SK-N-SH (cell line): ENCODE measurements around the gene RELT. TPM values are rescaled to one million over a fixed set of nuclear protein-coding genes. Genes with fewer than 3 reads are reported as not detected.
A peak's percentile ranks its signal among the peaks of the same experiment; 100 is the strongest.

Experiments
- CTCF ChIA-PET: fragments of 300-600, 350-600 bp; formaldehyde crosslinking; extraction: SDS; loops from one replicate; lab custom pipeline; 2021; lab: Yijun Ruan, JAX
- POLR2A ChIA-PET: fragments of 350-600 bp; sonication (Branson Sonifier 250); formaldehyde crosslinking; extraction: SDS; loops from one replicate; lab custom pipeline; 2020; ENCODE audit warnings: antibody characterized with exemption, inconsistent platforms; lab: Yijun Ruan, JAX
- DNase-seq: peaks from one replicate; pipeline ENCODE4 v3.0.0; 2012
- H2AFZ ChIP-seq: fragments of 200-600 bp; sonication (generic); 2 replicates; pipeline ENCODE4 v1.8.1; 2016; ENCODE audit warnings: antibody characterized with exemption, mild to moderate bottlenecking, low read depth
- H3F3A ChIP-seq: fragments of 200-600 bp; sonication (generic); replicated peaks from 2 replicates; pipeline ENCODE3; 2016; ENCODE audit warnings: antibody characterized with exemption, mild to moderate bottlenecking; ENCODE audit not compliant: insufficient read depth
- H3K27ac ChIP-seq, 2 experiments: fragments of 200-500 bp in 1 of 2; fragments of 200-600 bp in 1 of 2; sonication (Bioruptor generic) in 1 of 2; sonication (generic), shearing (Covaris generic) in 1 of 2; 2 replicates each; pipeline versions ENCODE4 v1.5.1 to v1.6.1; 2014 to 2016; ENCODE audit warnings: low read depth in 2 of 2, inconsistent platforms in 1 of 2, low read length in 1 of 2, mild to moderate bottlenecking in 1 of 2, mixed read lengths in 1 of 2
- H3K27me3 ChIP-seq: fragments of 200-600 bp; sonication (generic), shearing (Covaris generic); 2 replicates; pipeline ENCODE4 v1.6.1; 2016; ENCODE audit warnings: mixed run types; ENCODE audit not compliant: insufficient read depth
- H3K36me3 ChIP-seq, 2 experiments: fragments of 200-500 bp in 1 of 2; fragments of 200-600 bp in 1 of 2; sonication (Bioruptor generic) in 1 of 2; sonication (generic) in 1 of 2; replicated peaks in 1 of 2; 2 replicates each; pipeline versions ENCODE3 to v1.5.1; 2014 to 2016; ENCODE audit warnings: low read length in 1 of 2, mild to moderate bottlenecking in 1 of 2; ENCODE audit not compliant: insufficient read depth in 2 of 2, control insufficient read depth in 1 of 2
- H3K4me1 ChIP-seq, 2 experiments: fragments of 200-500 bp in 1 of 2; fragments of 200-600 bp in 1 of 2; sonication (Bioruptor generic) in 1 of 2; sonication (generic), shearing (Covaris generic) in 1 of 2; 2 replicates each; pipeline versions ENCODE4 v1.5.1 to v1.6.1; 2014 to 2016; ENCODE audit warnings: low read depth in 1 of 2, low read length in 1 of 2, mixed run types in 1 of 2; ENCODE audit not compliant: insufficient read depth in 2 of 2, control insufficient read depth in 1 of 2
- H3K4me2 ChIP-seq: fragments of 200-600 bp; sonication (generic), shearing (Covaris generic); 2 replicates; pipeline ENCODE4 v1.6.1; 2017; ENCODE audit warnings: mixed run types
- H3K4me3 ChIP-seq, 2 experiments: fragments of 200-500 bp in 1 of 2; fragments of 200-600 bp in 1 of 2; sonication (Bioruptor generic) in 1 of 2; sonication (generic), shearing (Covaris generic) in 1 of 2; 2 replicates each; pipeline versions ENCODE4 v1.5.1 to v1.8.1; 2014 to 2016; ENCODE audit warnings: low read depth in 2 of 2, inconsistent platforms in 1 of 2, low read length in 1 of 2, mild to moderate bottlenecking in 1 of 2, mixed read lengths in 1 of 2, moderate library complexity in 1 of 2
- H3K79me2 ChIP-seq: fragments of 200-600 bp; sonication (generic); 2 replicates; pipeline ENCODE4 v1.8.1; 2017; ENCODE audit warnings: mild to moderate bottlenecking; ENCODE audit not compliant: insufficient read depth
- H3K9ac ChIP-seq: fragments of 200-600 bp; sonication (generic); 2 replicates; pipeline ENCODE4 v1.6.1; 2017; ENCODE audit warnings: mixed run types
- H3K9me2 ChIP-seq: fragments of 200-600 bp; sonication (generic); 2 replicates; pipeline ENCODE4 v1.6.1; 2017; ENCODE audit warnings: mixed run types
- H3K9me3 ChIP-seq: fragments of 200-600 bp; sonication (generic); 2 replicates; pipeline ENCODE4 v1.6.1; 2017; ENCODE audit warnings: mixed run types, mild to moderate bottlenecking, moderate library complexity
- H4K20me1 ChIP-seq: fragments of 200-600 bp; sonication (generic); 2 replicates; pipeline ENCODE4 v1.6.1; 2017; ENCODE audit warnings: mild to moderate bottlenecking, mixed run types; ENCODE audit not compliant: insufficient read depth
- CTCF ChIP-seq: fragments of 200-600 bp; sonication (generic); IDR thresholded peaks from 2 replicates; pipeline ENCODE4 v1.6.1; 2017; ENCODE audit warnings: antibody characterized with exemption, mild to moderate bottlenecking, moderate library complexity
- NRF1 ChIP-seq: IDR thresholded peaks from 2 replicates; pipeline ENCODE4 v1.6.1; 2012; ENCODE audit warnings: low read depth, mild to moderate bottlenecking, low read length
- RAD21 ChIP-seq: IDR thresholded peaks from 2 replicates; pipeline ENCODE4 v1.6.1; 2012; ENCODE audit warnings: mild to moderate bottlenecking, low read length
- RCOR1 ChIP-seq: fragments of 150-350 bp; IDR thresholded peaks from 2 replicates; pipeline ENCODE4 v1.6.1; 2017; ENCODE audit warnings: antibody characterized with exemption, low read length
- SMC3 ChIP-seq: IDR thresholded peaks from 2 replicates; pipeline ENCODE4 v1.6.1; 2012; ENCODE audit warnings: low read depth, low read length, improper control_type of control experiment
- YY1 ChIP-seq: IDR thresholded peaks from 2 replicates; pipeline ENCODE4 v1.4.0; 2012; ENCODE audit warnings: low read depth, mild to moderate bottlenecking
- ZBTB33 ChIP-seq: IDR thresholded peaks from 2 replicates; pipeline ENCODE4 v1.4.0; 2012; ENCODE audit warnings: low read depth, borderline replicate concordance
- WGBS: methylation state at CpG from one replicate; pipeline ENCODE4 v1.1.6; 2017; ENCODE audit warnings: low lambda C conversion rate; 5-methylcytosine and 5-hydroxymethylcytosine counted together
- polyA plus RNA-seq, 3 experiments: library from polyadenylated mRNA; depleted of rRNA; stranded (reverse); fragments of >200 nt; gene quantifications; 2 replicates each; pipeline ENCODE4 v1.2.3, GENCODE V29; 2012
- TF ChIP-seq, protein P1 (sequence below): IDR thresholded peaks from 2 replicates; pipeline ENCODE4 v1.4.0; 2012; ENCODE audit warnings: low read depth
- TF ChIP-seq, protein P2 (sequence below): IDR thresholded peaks from 2 replicates; pipeline ENCODE4 v1.4.0; 2012; ENCODE audit warnings: low read depth, borderline replicate concordance
- TF ChIP-seq, protein P3 (sequence below): fragments of 150-350 bp; IDR thresholded peaks from 2 replicates; pipeline ENCODE4 v1.6.1; 2017; ENCODE audit warnings: antibody characterized with exemption, low read length, low read depth, borderline replicate concordance
- TF ChIP-seq, protein P4 (sequence below): IDR thresholded peaks from 2 replicates; pipeline ENCODE4; 2012

Gene RELT
- polyA plus RNA-seq, 1 of the 3 experiments (the other 2 are of a cell fraction) = 4.3 TPM

DNA sequence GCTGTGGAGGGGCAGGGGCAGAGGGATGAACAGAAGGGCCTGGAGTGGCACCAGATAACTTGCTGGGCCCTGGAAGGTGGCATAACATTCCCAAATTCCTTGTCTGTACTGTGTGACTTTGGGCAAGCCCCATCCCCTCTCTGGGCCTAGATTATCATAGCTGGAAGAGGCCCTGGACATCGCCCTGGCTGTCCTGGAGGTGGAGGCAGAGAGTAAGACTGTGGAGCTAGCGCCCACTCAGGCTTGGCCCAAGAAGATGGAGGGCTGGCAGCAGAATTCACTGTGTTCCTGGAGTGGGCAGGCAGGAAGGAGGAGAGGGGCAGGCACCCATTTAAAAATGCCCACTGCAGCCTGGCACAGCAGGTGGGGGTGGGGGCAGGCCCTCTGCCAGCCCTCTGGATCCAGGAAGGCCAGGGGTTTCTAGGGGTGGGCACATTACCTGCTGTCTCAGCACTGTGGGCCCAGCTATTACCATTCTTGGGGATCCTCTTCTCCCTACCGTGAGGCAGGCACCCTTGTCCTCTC, 45.6 kb upstream of the RELT start:
- H3K9ac ChIP-seq = no peak overlapping the region; the same call in 1 of the 2 replicates
- peaks cover 0 to 4% of the 10 kb centered on the region in 2 experiments for H3K36me3 ChIP-seq
- H3K4me2 ChIP-seq = peak overlapping the region; percentile 80
- no peak overlapping the region for H3K4me3 ChIP-seq
- CTCF ChIA-PET = interaction anchor here (0.7 to 17.6 kb wide), 11 partner anchors 8 to 93 kb away, joined by 3 to 223 read pairs (median 3); partner anchors contain the start of gene ARHGEF17
- H3F3A ChIP-seq = peaks cover 47% of the 10 kb centered on the region
- peak overlapping the region; percentile 68 to 98; a peak in 3 of 4 replicates for H3K27ac ChIP-seq
- WGBS = 67% methylated on average over 1 of the region's 3 CpGs
- H3K27me3 ChIP-seq = no peaks in the 10 kb centered on the region
- TF ChIP-seq, protein P1, sequence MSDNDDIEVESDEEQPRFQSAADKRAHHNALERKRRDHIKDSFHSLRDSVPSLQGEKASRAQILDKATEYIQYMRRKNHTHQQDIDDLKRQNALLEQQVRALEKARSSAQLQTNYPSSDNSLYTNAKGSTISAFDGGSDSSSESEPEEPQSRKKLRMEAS = no peak
- TF ChIP-seq, protein P2, sequence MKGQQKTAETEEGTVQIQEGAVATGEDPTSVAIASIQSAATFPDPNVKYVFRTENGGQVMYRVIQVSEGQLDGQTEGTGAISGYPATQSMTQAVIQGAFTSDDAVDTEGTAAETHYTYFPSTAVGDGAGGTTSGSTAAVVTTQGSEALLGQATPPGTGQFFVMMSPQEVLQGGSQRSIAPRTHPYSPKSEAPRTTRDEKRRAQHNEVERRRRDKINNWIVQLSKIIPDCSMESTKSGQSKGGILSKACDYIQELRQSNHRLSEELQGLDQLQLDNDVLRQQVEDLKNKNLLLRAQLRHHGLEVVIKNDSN = no peak
- TF ChIP-seq YY1 (no peak), RCOR1 (no peak), ZBTB33 (no peak), NRF1 (no peak), RAD21 (peak; percentile 47; the same call in 1 of the 2 replicates), SMC3 (peak; percentile 37; the same call in 1 of the 2 replicates), CTCF (peak; percentile 53)
- TF ChIP-seq, protein P3, sequence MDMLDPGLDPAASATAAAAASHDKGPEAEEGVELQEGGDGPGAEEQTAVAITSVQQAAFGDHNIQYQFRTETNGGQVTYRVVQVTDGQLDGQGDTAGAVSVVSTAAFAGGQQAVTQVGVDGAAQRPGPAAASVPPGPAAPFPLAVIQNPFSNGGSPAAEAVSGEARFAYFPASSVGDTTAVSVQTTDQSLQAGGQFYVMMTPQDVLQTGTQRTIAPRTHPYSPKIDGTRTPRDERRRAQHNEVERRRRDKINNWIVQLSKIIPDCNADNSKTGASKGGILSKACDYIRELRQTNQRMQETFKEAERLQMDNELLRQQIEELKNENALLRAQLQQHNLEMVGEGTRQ = no peak
- TF ChIP-seq, protein P4, sequence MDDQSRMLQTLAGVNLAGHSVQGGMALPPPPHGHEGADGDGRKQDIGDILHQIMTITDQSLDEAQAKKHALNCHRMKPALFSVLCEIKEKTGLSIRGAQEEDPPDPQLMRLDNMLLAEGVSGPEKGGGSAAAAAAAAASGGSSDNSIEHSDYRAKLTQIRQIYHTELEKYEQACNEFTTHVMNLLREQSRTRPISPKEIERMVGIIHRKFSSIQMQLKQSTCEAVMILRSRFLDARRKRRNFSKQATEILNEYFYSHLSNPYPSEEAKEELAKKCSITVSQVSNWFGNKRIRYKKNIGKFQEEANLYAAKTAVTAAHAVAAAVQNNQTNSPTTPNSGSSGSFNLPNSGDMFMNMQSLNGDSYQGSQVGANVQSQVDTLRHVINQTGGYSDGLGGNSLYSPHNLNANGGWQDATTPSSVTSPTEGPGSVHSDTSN = no peak
- TF ChIP-seq, all 33 proteins: peak for 3
- H2AFZ ChIP-seq = no peak overlapping the region
- POLR2A ChIA-PET = interaction anchor here (0.7 kb wide), 1 partner anchor 18 kb away, joined by 3 read pairs; no protein-coding TSS in a partner anchor
- no peaks in the 10 kb centered on the region for H3K9me2 ChIP-seq
- H3K4me1 ChIP-seq = peaks cover 77 to 78% of the 10 kb centered on the region in 2 experiments
- no peaks in the 10 kb centered on the region for H3K9me3 ChIP-seq
- H3K79me2 ChIP-seq = peaks cover 91% of the 10 kb centered on the region
- peak; percentile 71 for DNase-seq
- H4K20me1 ChIP-seq = peaks cover 11% of the 10 kb centered on the region
